GM12891 (cell line): ENCODE data around the gene LZTS3.

Source experiments
- SPI1 ChIP-seq: IDR thresholded peaks from 2 replicates; pipeline ENCODE4 v1.6.1; 2011; ENCODE audit warnings: low read depth, low read length, control low read depth
- TAF1 ChIP-seq: IDR thresholded peaks from 2 replicates; pipeline ENCODE4 v1.6.1; 2011; ENCODE audit warnings: low read depth, low read length, control low read depth

- no peak for TF ChIP-seq SPI1
- TF ChIP-seq TAF1: no peak
Observed at GRCh38 chr20:3119044-3119443, 54.3 kb downstream of the LZTS3 start.
